ENCODE data around the gene RTBDN.

The RTBDN gene

GRCh38 chr19:12785431-12786031 is 48.8 kb downstream of the RTBDN start:
- no peak for DNase-seq (ENCODE audit: low read depth)
- no peak overlapping the region for H3K4me3 ChIP-seq (ENCODE audit: low read length)
- no peak for TF ChIP-seq CTCF (conservative IDR thresholded peaks at IDR 0.05; ENCODE audit: low read length)

GRCh38 chr19:12784871-12785430 is 49.4 kb downstream of the RTBDN start:
- DNase-seq (ENCODE audit: low read depth) = peak; percentile 46
- no peak for TF ChIP-seq CTCF (conservative IDR thresholded peaks at IDR 0.05; ENCODE audit: low read length)
- H3K4me3 ChIP-seq (ENCODE audit: low read length) = no peak overlapping the region

- no peak overlapping the region for H3K4me3 ChIP-seq (ENCODE audit: low read length)
- DNase-seq (ENCODE audit: low read depth) = no peak
- TF ChIP-seq CTCF (conservative IDR thresholded peaks at IDR 0.05; ENCODE audit: low read length) = no peak
Measured at GRCh38 chr19:12784394-12784870, 49.9 kb downstream of the RTBDN start.

GRCh38 chr19:12783849-12784393 is 50.5 kb downstream of the RTBDN start:
- no peak overlapping the region for H3K4me3 ChIP-seq (ENCODE audit: low read length)
- DNase-seq (ENCODE audit: low read depth) = no peak
- no peak for TF ChIP-seq CTCF (conservative IDR thresholded peaks at IDR 0.05; ENCODE audit: low read length)

GRCh38 chr19:12783291-12783848 is 51.0 kb downstream of the RTBDN start:
- TF ChIP-seq CTCF (conservative IDR thresholded peaks at IDR 0.05; ENCODE audit: low read length) = no peak
- peak overlapping the region; percentile 63 for H3K4me3 ChIP-seq (ENCODE audit: low read length)
- no peak for DNase-seq (ENCODE audit: low read depth)

GRCh38 chr19:12782424-12783290 is 51.7 kb downstream of the RTBDN start:
- H3K4me3 ChIP-seq (ENCODE audit: low read length) = peak overlapping the region; percentile 63
- DNase-seq (ENCODE audit: low read depth) = peak; percentile 83
- no peak for TF ChIP-seq CTCF (conservative IDR thresholded peaks at IDR 0.05; ENCODE audit: low read length)

All from AG10803 (cell line).